ENCODE data around the gene TERT.

DNA sequence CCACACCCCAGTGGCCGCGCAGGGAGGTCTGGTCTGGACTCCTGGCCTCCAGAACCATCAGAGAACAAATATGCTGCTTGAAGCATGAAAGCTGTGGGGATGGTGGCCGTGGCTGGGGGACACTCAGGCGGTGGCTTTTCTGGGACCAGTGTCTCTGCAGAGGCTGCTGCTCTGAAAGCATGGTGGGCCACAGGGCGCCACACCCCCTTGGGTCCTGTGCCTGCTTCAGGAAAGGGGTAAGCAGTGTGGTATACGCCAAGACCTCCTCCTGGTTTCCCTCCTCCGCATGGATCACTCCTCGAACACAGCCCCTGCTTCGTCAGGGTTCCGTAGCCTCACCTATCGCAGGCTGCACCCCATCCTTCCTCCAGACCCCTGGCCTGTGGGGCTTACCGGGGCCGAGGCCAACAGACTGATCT is 19.7 kb upstream of the TERT start:
- TF ChIP-seq POLR2A (IDR thresholded peaks at IDR 0.05; ENCODE audit: low read depth, low read length) (no peak), POLR2AphosphoS5 (IDR thresholded peaks at IDR 0.05; ENCODE audit: low read depth, low read length) (no peak)
